Fibroblast of skin of right quadriceps (primary cell): ENCODE measurements around the gene KIF3B.
"Not testable (repeated sequence)": the region's sequence is repeated elsewhere in the genome, so short reads cannot be mapped to it uniquely, and the experiment has no call there.

Source experiments
- DNase-seq: peaks from one replicate; pipeline ENCODE4 v3.0.0-alpha.2; 2013

Gene KIF3B

DNA sequence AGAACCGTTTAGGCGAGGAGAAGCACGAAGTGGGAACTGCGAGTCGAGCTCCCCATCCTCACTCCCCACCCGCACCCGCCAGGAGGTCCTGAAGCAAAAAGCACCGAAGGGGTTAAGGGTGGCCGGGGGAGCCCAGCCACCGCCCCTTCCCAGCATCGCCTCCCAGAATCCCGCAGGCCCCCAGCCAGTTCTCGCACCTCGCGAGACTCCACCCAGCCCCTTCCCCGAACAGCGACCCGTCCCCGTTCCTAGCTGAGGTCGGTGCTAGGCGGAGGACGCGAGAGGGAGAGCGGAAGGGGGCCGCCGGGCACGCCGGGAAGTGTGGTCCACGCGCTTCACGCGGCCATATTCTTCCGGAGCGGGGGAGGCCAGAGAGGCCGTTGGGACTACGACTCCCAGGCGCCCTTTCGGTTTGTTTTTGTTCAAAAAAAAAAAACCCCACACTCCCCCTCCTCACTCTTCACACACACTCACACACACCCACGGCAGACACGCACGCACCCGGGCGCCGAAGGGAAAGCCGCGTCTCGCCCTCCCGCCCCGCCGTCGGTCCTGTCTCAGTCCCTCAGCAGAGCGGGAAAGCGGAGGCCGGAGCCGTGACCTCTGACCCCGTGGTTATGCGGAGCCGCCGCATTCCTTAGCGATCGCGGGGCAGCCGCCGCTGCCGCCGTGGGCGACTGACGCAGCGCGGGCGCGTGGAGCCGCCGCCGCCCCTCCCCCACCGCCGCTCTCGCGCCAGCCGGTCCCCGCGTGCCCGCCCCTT lies 80.6 kb downstream of the KIF3B start, which contains the start of gene ASXL1:
Gene ASXL1 (plus strand): TSS at position 463 of the 763 bp plus-strand sequence. CDS start 445 bp downstream, outside the sequence.
- DNase-seq, result peak; percentile 98

GRCh38 chr20:32358632-32358882 lies 81.1 kb downstream of the KIF3B start:
- no peak for DNase-seq

- peak; percentile 74 for DNase-seq
Measured at GRCh38 chr20:32358883-32359632, 81.6 kb downstream of the KIF3B start.

DNA sequence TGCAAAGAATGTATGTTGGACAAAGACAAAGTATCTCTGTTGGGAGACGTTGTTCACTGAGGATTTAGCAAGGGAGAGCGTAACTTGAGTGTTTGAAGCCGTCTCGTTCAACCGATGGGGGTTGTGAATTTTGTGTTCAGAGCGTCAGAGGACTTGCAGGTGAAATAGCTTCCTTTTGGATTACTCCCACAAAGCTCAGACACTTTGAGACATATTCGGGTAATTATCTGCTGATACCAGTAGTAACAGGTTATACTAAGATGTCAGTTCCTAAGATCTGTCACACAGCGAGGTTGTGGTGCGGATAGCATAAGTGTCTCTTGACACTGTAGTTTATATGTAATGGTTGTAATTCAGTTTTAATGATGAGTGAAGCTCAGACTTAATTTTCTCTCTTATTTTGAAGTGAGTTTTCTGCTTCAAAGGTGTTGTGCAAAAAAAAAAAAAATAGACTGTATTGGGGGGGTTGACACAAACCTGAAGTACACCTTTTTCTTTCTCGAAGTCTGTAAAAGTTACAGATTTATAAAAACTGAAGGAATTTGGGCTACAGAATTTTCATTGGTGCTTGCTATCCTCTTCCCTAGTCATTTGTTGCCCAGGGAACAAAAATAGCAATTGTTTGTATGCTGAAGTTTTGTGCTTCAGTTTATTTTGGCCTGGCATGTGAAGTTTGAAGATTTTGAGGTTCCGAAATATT lies 82.3 kb downstream of the KIF3B start:
- DNase-seq, result no peak

DNA sequence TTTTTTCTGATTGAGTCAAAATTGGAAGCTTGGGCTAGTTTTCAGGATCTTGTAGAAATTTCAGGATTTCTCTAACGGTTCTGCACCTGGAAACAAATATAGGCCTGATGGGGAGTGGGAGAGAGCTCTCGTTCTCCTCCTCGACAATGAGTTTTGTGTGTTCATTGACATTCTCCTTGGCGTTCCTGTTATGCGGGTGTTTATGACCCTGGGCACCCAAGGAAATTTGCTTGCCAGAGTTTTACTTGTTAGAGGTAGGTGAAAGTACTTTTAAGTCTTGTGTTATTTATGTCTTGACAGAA lies 82.8 kb downstream of the KIF3B start:
- no peak for DNase-seq

GRCh38 chr20:32362901-32363364 lies 85.5 kb downstream of the KIF3B start:
- DNase-seq, result no peak

DNA sequence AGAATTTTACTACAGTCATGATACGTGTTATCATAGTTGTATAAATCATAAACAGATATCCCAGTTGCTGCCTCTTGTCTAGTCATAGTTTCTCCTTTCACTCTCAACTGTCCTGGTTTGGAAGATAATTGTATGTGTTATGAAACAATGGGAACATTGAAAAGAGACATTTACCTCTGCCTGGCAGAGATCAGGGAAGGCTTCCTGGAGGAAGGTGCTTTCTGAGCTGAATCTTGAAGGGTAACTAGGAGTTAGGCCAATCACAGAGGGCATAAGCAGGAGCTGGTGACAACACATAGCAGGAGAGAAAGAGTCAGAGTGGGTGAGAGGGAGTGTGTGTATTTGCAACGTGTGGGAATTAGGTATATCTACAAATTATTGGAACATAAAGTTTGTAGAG lies 86.0 kb downstream of the KIF3B start:
- no peak for DNase-seq

GRCh38 chr20:32364554-32365208 lies 87.2 kb downstream of the KIF3B start:
- DNase-seq, result no peak

DNA sequence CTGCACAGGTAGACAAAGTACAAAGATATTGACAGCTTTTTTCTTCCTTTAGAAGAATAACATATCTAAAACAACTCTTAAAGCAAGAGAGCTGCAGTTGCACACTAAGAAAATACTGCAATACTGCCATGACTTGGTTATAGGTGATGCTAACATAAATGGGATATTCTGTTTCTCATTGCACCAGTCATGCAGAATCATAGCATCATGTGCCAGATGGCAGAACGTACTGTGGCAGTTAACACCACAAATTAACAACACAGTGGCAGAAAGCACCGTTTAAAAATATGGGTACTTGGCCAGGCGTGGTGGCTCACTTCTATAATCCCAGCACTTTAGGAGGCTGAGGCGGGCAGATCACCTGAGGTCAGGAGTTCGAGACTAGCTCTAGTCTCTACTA lies 88.1 kb downstream of the KIF3B start:
- no peak for DNase-seq

DNA sequence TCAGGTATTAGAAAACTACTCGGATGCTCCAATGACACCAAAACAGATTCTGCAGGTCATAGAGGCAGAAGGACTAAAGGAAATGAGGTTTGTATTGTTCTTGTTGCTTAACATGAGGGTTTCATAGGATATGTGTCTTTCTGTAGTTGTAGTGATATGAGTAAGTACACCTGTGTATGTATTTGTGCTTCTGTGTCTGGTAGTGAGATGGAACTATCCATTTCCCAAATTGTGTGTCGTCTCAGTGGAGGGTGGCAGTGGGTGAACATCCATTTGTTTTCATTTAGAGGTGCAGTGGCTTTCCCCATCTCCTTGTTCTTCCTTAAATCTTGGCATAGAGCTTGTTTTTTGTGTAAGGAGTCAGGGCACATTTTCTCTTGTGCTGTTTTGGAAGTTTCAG lies 88.9 kb downstream of the KIF3B start:
- DNase-seq, result no peak

DNA sequence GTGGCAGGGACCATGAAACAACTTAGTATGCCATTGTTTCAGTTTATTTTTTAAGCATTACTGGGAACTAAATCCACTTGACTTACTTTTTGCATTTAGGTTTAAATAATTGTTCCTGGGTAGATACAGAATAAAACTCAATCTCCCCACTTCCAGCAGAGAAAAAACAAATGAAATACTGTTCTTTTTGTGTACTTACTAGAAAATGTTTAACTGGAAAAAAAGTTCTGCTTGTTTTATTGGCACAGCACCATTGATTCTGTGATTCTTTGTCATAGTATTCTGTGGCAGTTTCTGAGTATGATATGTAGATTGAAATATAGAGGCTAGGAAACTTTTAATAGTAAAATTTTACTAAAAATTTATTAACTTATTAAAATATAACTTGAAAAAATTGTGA lies 90.9 kb downstream of the KIF3B start:
- no peak for DNase-seq

- DNase-seq, result peak; percentile 57
Measured at GRCh38 chr20:32368925-32369324, 91.5 kb downstream of the KIF3B start.

- DNase-seq, result no peak
Measured at GRCh38 chr20:32370897-32371296, 93.4 kb downstream of the KIF3B start.

DNA sequence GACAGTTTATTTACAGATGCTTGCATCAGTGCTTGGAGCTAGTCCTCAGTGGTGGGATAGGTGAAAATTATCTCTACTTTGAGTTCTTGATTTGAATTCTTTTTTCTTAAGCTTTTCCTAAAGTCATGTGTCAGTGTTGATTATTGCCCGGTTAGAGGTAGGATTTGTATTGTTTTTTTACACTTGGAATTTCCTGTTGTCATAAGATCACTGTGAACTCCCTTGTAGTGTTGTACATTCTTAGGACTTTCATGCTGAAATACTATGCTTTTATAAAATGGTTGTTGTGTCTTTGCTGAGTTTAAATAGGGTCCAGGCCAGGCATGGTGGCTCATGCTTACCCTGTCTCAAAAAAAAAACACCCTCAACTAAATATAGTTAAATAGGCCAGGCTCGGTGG lies 101.0 kb downstream of the KIF3B start:
- DNase-seq, result no peak

DNA sequence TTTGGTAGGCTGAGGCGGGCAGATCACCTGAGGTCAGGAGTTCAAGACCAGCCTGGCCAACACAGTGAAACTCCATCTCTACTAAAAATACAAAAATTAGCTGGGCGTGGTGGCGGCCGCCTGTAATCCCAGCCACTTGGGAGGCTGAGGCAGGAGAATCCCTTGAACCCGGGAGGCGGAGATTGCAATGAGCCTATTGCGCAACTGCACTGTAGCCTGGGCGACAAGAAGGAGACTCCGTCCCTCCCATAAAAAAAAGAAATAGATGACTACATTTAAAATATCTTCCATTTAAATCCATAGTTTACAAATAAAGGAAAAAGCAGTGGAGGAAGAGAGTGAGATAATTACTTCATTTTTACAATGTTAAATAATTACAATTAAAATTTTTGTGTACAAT lies 102.6 kb downstream of the KIF3B start:
- not testable (repeated sequence) for DNase-seq

GRCh38 chr20:32380745-32381144 lies 103.3 kb downstream of the KIF3B start:
- no peak for DNase-seq

DNA sequence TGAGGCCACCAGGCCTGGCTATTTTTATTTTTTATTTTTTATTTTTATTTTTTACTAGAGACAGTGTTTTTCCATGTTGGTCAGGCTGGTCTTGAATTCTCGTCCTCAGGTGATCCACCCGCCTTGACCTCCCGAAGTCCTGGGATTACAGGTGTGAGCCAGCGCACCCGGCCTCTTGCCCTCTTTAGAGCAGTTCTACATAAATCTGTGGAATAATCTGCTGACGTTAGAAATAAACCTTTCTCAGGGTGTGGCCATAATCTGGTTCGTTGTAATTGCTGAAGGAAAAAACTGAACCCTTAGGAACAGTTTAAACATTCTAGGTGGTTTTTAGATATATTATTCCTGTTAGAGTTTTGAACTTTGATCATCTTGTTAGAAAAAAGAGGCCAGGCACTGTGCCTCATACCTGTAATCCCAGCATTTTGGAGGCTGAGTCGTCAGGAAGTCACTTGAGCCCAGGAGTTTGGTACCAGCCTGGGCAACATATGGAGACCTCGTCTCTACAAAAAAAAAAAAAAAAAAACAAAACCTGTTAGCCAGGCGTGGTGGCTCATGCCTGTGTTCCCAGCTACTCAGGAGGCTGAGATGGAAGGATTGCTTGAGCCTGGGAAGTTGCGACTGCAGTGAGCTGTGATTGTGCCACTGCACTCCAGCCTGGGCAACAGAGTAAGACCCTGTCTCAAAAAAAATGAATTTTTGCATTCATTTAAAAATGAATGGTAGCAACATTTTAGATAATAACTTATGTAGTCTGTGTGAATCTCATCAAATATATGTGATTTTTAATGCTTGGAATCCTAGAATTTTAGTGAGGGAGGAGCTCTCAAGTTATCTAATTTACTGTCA lies 104.9 kb downstream of the KIF3B start:
- no peak for DNase-seq

DNA sequence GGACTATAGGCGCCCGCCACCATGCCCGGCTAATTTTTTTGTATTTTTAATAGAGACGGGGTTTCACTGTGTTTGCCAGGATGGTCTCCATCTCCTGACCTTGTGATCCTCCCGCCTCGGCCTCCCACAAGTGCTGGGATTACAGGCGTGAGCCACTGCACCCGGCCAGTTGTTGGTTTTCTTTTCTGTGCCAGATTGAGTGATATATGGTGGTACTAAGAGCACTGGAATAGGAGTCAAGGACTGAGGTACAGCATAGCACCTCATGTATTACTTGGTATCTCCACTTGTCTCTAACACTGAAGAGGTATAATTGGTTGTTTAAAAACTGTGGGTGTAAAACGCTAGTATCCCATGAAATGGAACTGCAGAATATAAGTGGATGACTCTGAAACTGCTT lies 106.0 kb downstream of the KIF3B start:
- not testable (repeated sequence) for DNase-seq
